OCI-LY3 (cell line): Measurements from ENCODE around the gene CERS6.

Experiments
- EZH2phosphoT487 ChIP-seq: fragments of 200-600 bp; shearing (Covaris generic); IDR thresholded peaks from 2 replicates; pipeline ENCODE4 v1.6.1; 2018; ENCODE audit warnings: antibody characterized with exemption, mixed run types, low read depth
- TF ChIP-seq, protein P1 (sequence below): fragments of 200-600, 300-600 bp; sonication (generic); IDR thresholded peaks from 2 replicates; pipeline ENCODE4 v1.5.1; 2014; ENCODE audit warnings: antibody characterized with exemption, low read length, low read depth

DNA sequence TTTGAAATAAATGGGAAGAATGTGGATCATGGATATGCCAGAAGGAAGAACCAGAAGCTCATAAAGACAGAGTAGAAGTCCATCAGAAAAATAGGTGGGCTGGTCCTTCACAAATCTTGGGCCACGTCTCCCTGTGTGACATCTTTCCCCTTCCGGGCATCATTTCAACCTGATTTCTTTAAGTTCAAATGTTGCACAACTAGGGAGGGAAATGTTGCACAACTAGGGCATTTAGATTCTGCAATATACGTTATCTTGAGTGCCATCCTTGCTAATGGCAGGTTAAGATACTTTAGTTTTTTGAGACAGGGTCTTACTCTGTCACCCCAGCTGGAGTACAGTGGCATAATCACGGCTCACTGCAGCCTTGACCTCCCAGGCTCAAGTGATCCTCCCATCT is 129.6 kb downstream of the CERS6 start:
- TF ChIP-seq, protein P1, sequence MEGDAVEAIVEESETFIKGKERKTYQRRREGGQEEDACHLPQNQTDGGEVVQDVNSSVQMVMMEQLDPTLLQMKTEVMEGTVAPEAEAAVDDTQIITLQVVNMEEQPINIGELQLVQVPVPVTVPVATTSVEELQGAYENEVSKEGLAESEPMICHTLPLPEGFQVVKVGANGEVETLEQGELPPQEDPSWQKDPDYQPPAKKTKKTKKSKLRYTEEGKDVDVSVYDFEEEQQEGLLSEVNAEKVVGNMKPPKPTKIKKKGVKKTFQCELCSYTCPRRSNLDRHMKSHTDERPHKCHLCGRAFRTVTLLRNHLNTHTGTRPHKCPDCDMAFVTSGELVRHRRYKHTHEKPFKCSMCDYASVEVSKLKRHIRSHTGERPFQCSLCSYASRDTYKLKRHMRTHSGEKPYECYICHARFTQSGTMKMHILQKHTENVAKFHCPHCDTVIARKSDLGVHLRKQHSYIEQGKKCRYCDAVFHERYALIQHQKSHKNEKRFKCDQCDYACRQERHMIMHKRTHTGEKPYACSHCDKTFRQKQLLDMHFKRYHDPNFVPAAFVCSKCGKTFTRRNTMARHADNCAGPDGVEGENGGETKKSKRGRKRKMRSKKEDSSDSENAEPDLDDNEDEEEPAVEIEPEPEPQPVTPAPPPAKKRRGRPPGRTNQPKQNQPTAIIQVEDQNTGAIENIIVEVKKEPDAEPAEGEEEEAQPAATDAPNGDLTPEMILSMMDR, result no peak
- TF ChIP-seq EZH2phosphoT487, result no peak
